ENCODE data around the gene TPRG1L. TPM values are rescaled to one million over a fixed set of nuclear protein-coding genes. Genes with fewer than 3 reads are reported as not detected.

TPRG1L gene
- total RNA-seq, 4 donors from 2014 or later = 42.6 to 60.3 (median 52.5) TPM

DNA sequence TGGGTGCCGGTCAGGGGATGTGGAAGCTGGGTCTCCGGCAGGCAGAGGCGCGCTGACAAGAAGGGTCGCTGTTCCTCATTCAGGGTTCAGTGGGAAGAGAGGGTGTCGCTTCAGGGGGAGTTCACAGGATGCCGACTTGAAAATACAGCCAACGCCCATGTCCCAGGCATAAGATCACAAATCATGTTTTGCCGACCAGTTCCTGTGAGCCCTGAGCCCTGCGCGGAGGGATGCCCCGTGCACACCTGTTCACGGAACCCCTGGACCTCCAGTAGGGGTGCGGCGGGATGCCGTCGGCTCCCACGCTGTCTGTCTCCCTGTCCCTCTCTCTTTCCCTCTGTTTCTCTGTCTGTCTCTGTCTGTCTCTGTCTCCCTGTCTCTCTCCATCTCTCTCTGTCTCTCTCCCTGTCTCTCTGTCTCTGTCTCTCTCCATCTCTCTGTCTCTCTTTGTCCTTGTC lies 54.3 kb downstream of the TPRG1L start:
- no peak for TF ChIP-seq CTCF (IDR thresholded peaks at IDR 0.05; ENCODE audit: low read depth)

Other genes starting within 250 kb of the TPRG1L start
- 10 to 100 TPM in 1 of 4 donors, 1 to 10 TPM in 1, under 1 TPM in 2; 0.17 to 19.6 (median 2.0) TPM for gene ARHGEF16, start 170.3 kb upstream of the TPRG1L start, total RNA-seq
- 10 to 100 TPM; 10.0 to 24.7 (median 17.1) TPM for gene MEGF6, start 13.5 kb upstream of the TPRG1L start, total RNA-seq
- gene WRAP73, start 25.1 kb downstream of the TPRG1L start, total RNA-seq = 10 to 100 TPM; 16.8 to 20.5 (median 19.5) TPM
- gene TP73, start 27.5 kb downstream of the TPRG1L start, total RNA-seq = under 1 TPM in 1 of 4 donors, not detected in 3; 0.17 TPM
- not detected for gene CCDC27, start 127.4 kb downstream of the TPRG1L start, total RNA-seq
- gene SMIM1, start 147.7 kb downstream of the TPRG1L start, total RNA-seq = 1 to 10 TPM in 1 of 4 donors, not detected in 3; 4.7 TPM
- gene LRRC47, start 171.5 kb downstream of the TPRG1L start, total RNA-seq = 10 to 100 TPM; 17.7 to 42.0 (median 22.3) TPM
- gene CEP104, start 232.2 kb downstream of the TPRG1L start, total RNA-seq = 10 to 100 TPM; 27.9 to 76.0 (median 33.9) TPM
- 1 to 10 TPM in 3 of 4 donors, under 1 TPM in 1; 0.82 to 8.7 (median 4.8) TPM for gene DFFB, start 232.5 kb downstream of the TPRG1L start, total RNA-seq

Measured in subcutaneous adipose tissue (tissue), 4 donors.